Small intestine (tissue), 7 donors: ENCODE results near the gene TRNP1. TPM values are rescaled to one million over a fixed set of nuclear protein-coding genes. Genes with fewer than 3 reads are reported as not detected.
A peak's percentile ranks its signal among the peaks of the same experiment; 100 is the strongest.

Experiments
- DNase-seq, 2 donors: peaks; one replicate each; pipeline versions ENCODE4 v3.0.0 to v3.0.0-alpha.2; 2013
- FAIRE-seq: peaks from 2 replicates; lab custom pipeline; 2012; peaks lifted over from hg19 to GRCh38; lab: Jason Lieb, UNC
- H3K27ac ChIP-seq, 3 donors: one replicate each; pipeline ENCODE4 v1.5.1; 2013; ENCODE audit warnings: low read length in 2 of 3, mild to moderate bottlenecking in 2 of 3, control low read depth in 1 of 3, inconsistent platforms in 1 of 3, low read depth in 1 of 3, moderate library complexity in 1 of 3
- H3K27me3 ChIP-seq, 3 donors: one replicate each; pipeline ENCODE4 v1.6.1; 2013; ENCODE audit warnings: low read length in 3 of 3, inconsistent platforms in 1 of 3; ENCODE audit not compliant: control insufficient read depth in 3 of 3, insufficient read depth in 3 of 3
- H3K36me3 ChIP-seq, 3 donors: one replicate each; pipeline ENCODE4 v1.6.1; 2013; ENCODE audit warnings: low read length in 3 of 3, inconsistent platforms in 1 of 3, low read depth in 1 of 3, mild to moderate bottlenecking in 1 of 3, moderate library complexity in 1 of 3; ENCODE audit not compliant: control insufficient read depth in 3 of 3, insufficient read depth in 2 of 3
- H3K4me1 ChIP-seq, 3 donors: one replicate each; pipeline ENCODE4 v1.6.1; 2013; ENCODE audit warnings: low read length in 2 of 3, inconsistent platforms in 1 of 3, low read depth in 1 of 3, mild to moderate bottlenecking in 1 of 3, moderate library complexity in 1 of 3; ENCODE audit not compliant: control insufficient read depth in 3 of 3, insufficient read depth in 2 of 3
- H3K4me3 ChIP-seq, 3 donors: one replicate each; pipeline ENCODE4 v1.5.1; 2013; ENCODE audit warnings: low read length in 3 of 3, control low read depth in 1 of 3, inconsistent platforms in 1 of 3, low read depth in 1 of 3, mild to moderate bottlenecking in 1 of 3, moderate library complexity in 1 of 3
- H3K9me3 ChIP-seq, 2 donors: one replicate each; pipeline ENCODE4 v1.6.1; 2013; ENCODE audit warnings: low read depth in 1 of 2, low read length in 1 of 2; ENCODE audit not compliant: control insufficient read depth in 2 of 2, insufficient read depth in 1 of 2
- WGBS, 3 donors: extraction: QIAGEN DNeasy Blood & Tissue Kit; methylation state at CpG; one replicate each; pipeline ENCODE4 v1.1.7; 2013; 5-methylcytosine and 5-hydroxymethylcytosine counted together
- polyA plus RNA-seq, 4 donors: library from polyadenylated mRNA; stranded (reverse) in 3 of 4; unstranded in 1 of 4; fragments of 200-250 nt in 3 of 4; fragments of 120-200 nt in 1 of 4; gene quantifications; one replicate each; pipeline versions ENCODE4 v1.2.1 to v1.2.3, GENCODE V29; 2013
- donor health status: healthy with polysubstance abuse.
- donor health status: control.
- donor health status: control.
- donor health status: Bipolar disorder and iron deficiency.
- donor health status: healthy.

TRNP1 gene
- polyA plus RNA-seq, 4 donors, result 4.6 to 15.6 (median 11.8) TPM

DNA sequence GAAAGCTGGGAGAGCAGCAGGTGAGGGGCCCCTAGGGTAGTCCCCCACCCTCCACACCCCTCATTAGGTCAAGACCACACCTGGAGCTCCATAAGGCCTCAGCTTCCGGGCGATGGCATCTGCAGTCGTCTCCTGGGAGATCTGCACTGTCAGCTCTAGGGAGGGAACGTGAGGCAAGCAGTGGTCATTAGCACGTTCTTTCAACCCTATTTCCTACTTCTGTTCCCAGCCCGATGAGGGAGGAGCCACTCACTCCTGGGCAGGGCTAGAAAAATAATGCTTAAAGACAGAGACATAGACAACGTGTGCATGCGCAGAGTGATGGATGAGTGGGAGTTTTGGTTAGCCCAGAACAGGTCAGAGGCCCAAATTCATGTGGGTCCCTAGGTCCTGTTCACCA, 42.9 kb upstream of the TRNP1 start:
- Histone ChIP-seq H3K9me3 (no peaks in the 10 kb centered on the region), H3K27me3 (no peaks in the 10 kb centered on the region), H3K27ac (peak overlapping the region in 1 of 3 donors; percentile 66), H3K4me3 (no peak overlapping the region), H3K36me3 (peaks cover 4 to 78% (median 7%) of the 10 kb centered on the region in 3 donors), H3K4me1 (peaks cover 0 to 38% (median 0%) of the 10 kb centered on the region in 3 donors)
- FAIRE-seq (no peak), DNase-seq (peak in 1 of 2 donors; percentile 59)
- 53 to 60% (median 54%) methylated on average over 8 of the region's 8 CpGs for WGBS, 3 donors

DNA sequence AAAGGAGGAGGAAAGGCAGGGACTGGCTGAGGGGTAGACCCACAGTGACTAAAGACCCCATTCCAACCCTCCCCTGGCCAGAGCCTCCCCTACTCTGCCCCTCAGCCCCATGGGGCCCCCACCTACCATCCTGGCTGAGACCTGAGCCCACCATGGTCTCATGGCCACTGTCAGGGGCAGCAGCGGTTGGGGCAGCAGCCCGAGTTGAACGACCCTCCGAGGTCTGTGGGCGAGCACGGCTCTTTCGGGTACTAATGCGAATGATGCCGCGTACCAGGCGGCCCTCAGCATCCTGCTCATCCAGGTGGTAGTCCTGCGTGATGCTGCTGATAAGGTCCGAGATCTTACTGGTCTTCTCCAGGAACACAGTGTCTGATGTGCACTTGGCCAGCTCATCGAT, 42.3 kb upstream of the TRNP1 start:
- H3K27ac ChIP-seq, result peak overlapping the region in 1 of 3 donors; percentile 46
- WGBS, 3 donors, result 95 to 96% (median 96%) methylated on average over 14 of the region's 14 CpGs
- no peak for FAIRE-seq

DNA sequence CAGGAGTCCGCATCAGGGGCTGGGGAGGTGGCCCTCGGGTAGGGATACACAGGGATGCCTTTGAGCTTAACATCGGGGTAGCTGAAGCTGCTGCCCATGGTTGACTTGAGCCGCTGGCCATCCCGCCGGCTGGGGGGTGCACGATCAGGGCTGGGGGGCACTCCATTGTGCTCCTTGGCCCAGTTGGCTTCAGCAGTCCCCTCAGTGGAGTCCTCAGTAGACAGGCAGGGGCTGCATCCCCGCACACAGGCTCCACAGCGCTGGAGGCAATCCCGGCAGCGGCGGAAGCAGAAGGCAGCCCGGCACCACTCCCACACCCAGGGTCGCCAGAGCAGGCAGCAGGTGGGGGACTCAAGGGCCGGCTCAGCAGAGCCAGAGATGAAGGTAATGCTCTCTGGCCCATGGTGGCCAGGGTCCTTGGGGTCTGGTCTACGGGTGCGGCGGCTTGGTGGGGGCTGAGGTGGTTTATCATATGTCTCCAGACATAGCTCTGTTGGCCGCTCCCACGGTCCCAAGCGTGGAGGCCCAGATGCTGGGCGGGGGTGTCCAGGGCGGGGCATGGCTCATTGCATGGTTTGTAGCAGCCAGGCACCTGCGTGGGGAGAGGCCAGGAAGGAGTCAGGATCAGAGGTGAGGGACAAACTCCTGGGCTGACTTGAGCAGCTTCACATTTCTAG, 41.5 kb upstream of the TRNP1 start:
- WGBS, 3 donors, result 77 to 86% (median 81%) methylated on average over 24 of the region's 24 CpGs

More for the DNA sequence above, 42.3 kb upstream of the TRNP1 start:
- no peak for DNase-seq
- Histone ChIP-seq H3K9me3 (no peaks in the 10 kb centered on the region), H3K36me3 (peaks cover 1 to 72% (median 4%) of the 10 kb centered on the region in 3 donors), H3K4me1 (peaks cover 0 to 32% (median 0%) of the 10 kb centered on the region in 3 donors), H3K27me3 (no peaks in the 10 kb centered on the region), H3K4me3 (no peak overlapping the region)

DNA sequence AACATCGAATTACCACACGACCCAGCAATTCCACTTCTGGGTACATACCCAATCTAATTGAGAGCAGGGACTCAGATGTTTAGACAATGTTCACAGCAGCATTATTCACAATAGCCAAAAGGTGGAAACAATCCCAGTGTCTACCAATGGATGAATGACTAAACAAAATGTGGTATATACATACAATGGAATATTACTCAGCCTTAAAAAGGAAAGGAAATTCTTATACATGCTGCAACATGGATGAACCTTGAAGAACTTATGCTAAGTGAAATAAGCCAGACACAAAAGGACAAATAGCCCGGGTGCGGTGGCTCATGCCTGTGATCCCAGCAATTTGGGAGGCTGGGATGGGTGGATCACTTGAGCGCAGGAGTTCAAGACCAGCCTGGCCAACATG, 40.1 kb upstream of the TRNP1 start:
- Histone ChIP-seq H3K4me3 (no peak overlapping the region), H3K4me1 (peaks cover 0 to 21% (median 0%) of the 10 kb centered on the region in 3 donors), H3K27me3 (no peaks in the 10 kb centered on the region), H3K36me3 (peaks cover 0 to 56% (median 2%) of the 10 kb centered on the region in 3 donors), H3K27ac (no peak overlapping the region), H3K9me3 (no peaks in the 10 kb centered on the region)
- DNase-seq (no peak), FAIRE-seq (no peak)
- 97 to 99% (median 97%) methylated on average over 5 of the region's 5 CpGs for WGBS, 3 donors

More for the DNA sequence above, 41.5 kb upstream of the TRNP1 start:
- Histone ChIP-seq H3K4me1 (peaks cover 0 to 24% (median 0%) of the 10 kb centered on the region in 3 donors), H3K4me3 (no peak overlapping the region), H3K27ac (no peak overlapping the region), H3K27me3 (no peaks in the 10 kb centered on the region), H3K9me3 (no peaks in the 10 kb centered on the region), H3K36me3 (peaks cover 0 to 66% (median 4%) of the 10 kb centered on the region in 3 donors)
- DNase-seq, result peak in 1 of 2 donors; percentile 33
- FAIRE-seq, result no peak

DNA sequence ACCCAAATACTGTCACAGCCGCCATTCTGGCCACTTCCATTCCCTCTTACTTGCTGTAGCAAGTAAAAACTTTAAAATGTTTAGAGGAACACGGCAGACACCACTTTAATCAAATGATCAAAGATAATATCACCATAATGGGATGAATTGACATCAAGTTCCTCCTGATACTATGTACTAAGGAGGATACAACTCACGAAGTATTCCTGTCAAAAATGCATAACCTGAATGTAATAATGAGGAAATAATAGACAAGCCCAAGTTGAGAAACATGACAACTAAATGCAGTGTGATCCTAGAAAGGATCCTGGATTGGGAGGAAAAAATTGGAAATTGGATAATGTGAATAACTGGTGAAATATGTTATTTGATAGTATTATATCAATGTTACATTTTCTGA, 37.2 kb upstream of the TRNP1 start:
- Histone ChIP-seq H3K27me3 (peaks cover 0 to 13% (median 8%) of the 10 kb centered on the region in 3 donors), H3K36me3 (peaks cover 0 to 28% (median 2%) of the 10 kb centered on the region in 3 donors), H3K4me1 (peaks cover 0 to 7% (median 0%) of the 10 kb centered on the region in 3 donors), H3K27ac (no peak overlapping the region), H3K9me3 (no peaks in the 10 kb centered on the region), H3K4me3 (no peak overlapping the region)
- WGBS, 3 donors, result 79 to 90% (median 83%) methylated on average over 3 of the region's 3 CpGs
- DNase-seq (no peak), FAIRE-seq (no peak)

DNA sequence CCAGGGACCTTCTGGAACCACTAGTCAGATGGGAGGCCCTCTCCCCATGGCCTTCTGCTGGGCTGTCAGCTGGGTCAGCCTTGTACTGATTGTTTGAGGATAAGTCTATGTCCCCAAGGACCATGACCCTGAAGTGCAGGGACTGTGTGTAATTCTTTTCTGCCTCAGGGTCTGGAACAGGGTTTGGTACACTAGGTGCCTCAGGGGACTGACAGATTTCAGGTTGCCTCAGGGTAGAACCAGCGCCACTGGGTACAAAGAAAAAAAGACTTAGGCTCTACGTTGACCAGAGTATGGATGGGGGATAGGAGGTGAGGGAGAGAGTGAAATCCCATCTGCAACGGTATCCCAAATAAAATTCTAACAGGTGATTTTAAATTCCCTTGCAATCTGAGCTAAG, 36.2 kb upstream of the TRNP1 start:
- H3K4me3 ChIP-seq, result no peak overlapping the region
- H3K9me3 ChIP-seq, result no peaks in the 10 kb centered on the region
- peaks cover 0 to 13% (median 8%) of the 10 kb centered on the region in 3 donors for H3K27me3 ChIP-seq
- peaks cover 0 to 6% (median 0%) of the 10 kb centered on the region in 3 donors for H3K4me1 ChIP-seq
- FAIRE-seq (no peak), DNase-seq (no peak)
- 88 to 94% (median 93%) methylated on average over 3 of the region's 3 CpGs for WGBS, 3 donors
- H3K27ac ChIP-seq, result no peak overlapping the region
- H3K36me3 ChIP-seq, result peaks cover 0 to 18% (median 0%) of the 10 kb centered on the region in 3 donors

DNA sequence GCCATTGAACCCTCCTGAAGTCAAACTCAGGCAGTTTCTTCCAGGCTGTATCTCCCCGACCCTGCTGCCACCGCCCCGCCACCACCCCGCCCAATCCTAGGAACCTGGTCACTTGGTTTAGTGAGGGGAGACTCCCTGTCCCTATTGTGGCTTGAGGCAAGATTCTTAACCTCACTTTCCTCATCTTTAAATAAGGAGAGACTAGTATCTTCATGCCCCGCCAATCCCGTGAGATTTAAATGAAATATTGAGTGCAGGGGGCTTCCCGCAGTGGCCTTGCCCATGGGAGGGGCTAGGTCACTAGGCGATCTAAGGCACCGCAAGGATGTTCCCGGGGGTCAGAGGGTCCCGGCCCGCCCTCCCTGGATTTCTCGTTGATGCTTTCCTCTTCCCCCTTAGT, 34.2 kb upstream of the TRNP1 start:
- peak overlapping the region in 1 of 3 donors; percentile 14 for H3K27ac ChIP-seq
- FAIRE-seq, result no peak
- no peaks in the 10 kb centered on the region for H3K9me3 ChIP-seq
- peaks cover 0 to 10% (median 0%) of the 10 kb centered on the region in 3 donors for H3K36me3 ChIP-seq
- peaks cover 0 to 13% (median 8%) of the 10 kb centered on the region in 3 donors for H3K27me3 ChIP-seq
- H3K4me3 ChIP-seq, result peak overlapping the region; percentile 77 to 90 (median 85)
- peaks cover 0 to 4% (median 0%) of the 10 kb centered on the region in 3 donors for H3K4me1 ChIP-seq
- no peak for DNase-seq
- WGBS, 3 donors, result 3 to 17% (median 16%) methylated on average over 11 to 13 of the region's 13 CpGs

DNA sequence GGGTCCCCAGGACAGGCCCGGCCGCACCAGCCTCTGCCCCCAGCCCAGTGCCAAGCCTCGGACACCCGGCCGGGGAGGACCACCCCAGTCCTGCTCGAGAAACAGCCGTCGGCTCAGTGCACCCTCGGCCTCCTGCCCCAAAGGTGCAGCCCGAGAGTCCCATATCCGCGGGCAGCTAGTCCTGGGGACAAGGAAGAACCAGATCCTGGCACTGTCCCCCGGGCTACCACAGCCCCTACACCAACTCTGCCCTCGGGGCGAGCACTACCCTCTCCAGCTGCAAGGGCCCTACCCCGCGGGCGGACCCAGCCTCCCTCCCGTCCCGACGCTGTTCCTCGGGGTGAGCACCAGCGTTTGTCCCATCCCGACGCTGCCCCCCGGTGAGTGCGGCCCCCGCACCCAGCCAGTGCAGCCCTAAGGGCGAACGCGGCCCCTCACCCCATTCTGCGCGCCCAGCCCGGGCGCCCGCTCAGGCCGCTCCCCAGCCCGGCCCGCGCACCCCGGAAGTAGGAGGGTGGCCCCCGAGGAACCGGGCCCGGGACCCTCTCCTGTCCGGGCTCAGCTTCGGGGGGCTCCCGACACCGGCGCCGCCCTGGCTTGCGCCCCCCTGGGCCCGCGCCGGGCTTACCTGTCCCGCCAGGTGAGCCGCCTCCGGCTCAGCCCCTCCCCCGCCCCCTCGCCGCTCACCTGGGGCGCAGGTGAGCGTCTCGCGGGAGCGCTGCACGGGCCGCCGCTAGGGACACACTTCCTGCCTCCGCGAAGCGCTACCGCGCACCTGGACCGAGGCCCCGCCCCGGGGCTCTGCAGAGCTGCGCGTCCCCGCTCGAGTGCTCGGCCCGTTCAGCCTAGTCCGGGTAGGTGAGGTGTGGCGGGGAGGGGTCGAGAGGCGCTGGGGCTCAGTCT, 33.5 kb upstream of the TRNP1 start, which contains the start of gene KDF1:
Gene KDF1, minus strand, starts transcription at position 747 of the 903 bp plus-strand sequence. CDS start 8,088 bp downstream, outside the sequence.
- Histone ChIP-seq H3K4me1 (peaks cover 0 to 4% (median 0%) of the 10 kb centered on the region in 3 donors), H3K27me3 (peaks cover 0 to 13% (median 8%) of the 10 kb centered on the region in 3 donors), H3K36me3 (peaks cover 0 to 7% (median 0%) of the 10 kb centered on the region in 3 donors), H3K27ac (peak within 1 kb of the TSS; percentile 33 to 65 (median 57)), H3K4me3 (peak within 1 kb of the TSS; percentile 77 to 90 (median 85)), H3K9me3 (no peaks in the 10 kb centered on the region)
- WGBS, 3 donors, result 1% methylated on average over 49 to 86 of the region's 86 CpGs
- DNase-seq (peak; percentile 91 to 96), FAIRE-seq (no peak)
